Activated T-helper 2 cell treated with anti-CD3 and anti-CD28 coated beads, Interferon-gamma antibody, Interleukin-2, Interleukin-4, amounts not matched to agents 10 μg/mL and 5 μg/mL and 100 μg/mL, durations not matched to agents 14 hours and 24 hours and 36 hours (primary cell): Measurements from ENCODE around the gene GIMAP2. TPM values are rescaled to one million over a fixed set of nuclear protein-coding genes. Genes with fewer than 3 reads are reported as not detected.
"Not testable (repeated sequence)": the region's sequence is repeated elsewhere in the genome, so short reads cannot be mapped to it uniquely, and the experiment has no call there.

Experiments
- DNase-seq: peaks from one replicate; pipeline ENCODE4 v3.0.0; 2021; ENCODE audit warnings: low spot score
- H3K27ac Mint-ChIP-seq: one replicate; pipeline ENCODE4 v1.8.0; 2021; ENCODE audit warnings: mixed read lengths
- H3K27me3 Mint-ChIP-seq: one replicate; pipeline ENCODE4 v1.8.0; 2021; ENCODE audit warnings: low read depth, mixed read lengths
- H3K36me3 Mint-ChIP-seq: one replicate; pipeline ENCODE4 v1.8.0; 2021; ENCODE audit warnings: low read depth, mixed read lengths
- H3K4me1 Mint-ChIP-seq: one replicate; pipeline ENCODE4 v1.8.0; 2021; ENCODE audit warnings: low read depth, mixed read lengths
- H3K4me3 Mint-ChIP-seq: one replicate; pipeline ENCODE4 v1.8.0; 2021; ENCODE audit warnings: low read depth, mild to moderate bottlenecking, moderate library complexity, mixed read lengths
- H3K9me3 Mint-ChIP-seq: one replicate; pipeline ENCODE4 v1.8.0; 2021; ENCODE audit warnings: mixed read lengths
- intact Hi-C: fragments of 100-400 bp; cut with micrococcal nuclease; formaldehyde crosslinking; loops from one replicate; pipeline ENCODE4 v1.15.1; 2023
- total RNA-seq: library from RNA; stranded (reverse); gene quantifications from 2 replicates; pipeline ENCODE4 v1.2.3, GENCODE V29; 2022

GIMAP2 gene
- total RNA-seq, 1 donor from 2014 or later, result 29.3 TPM

GRCh38 chr7:150663802-150664494, 21.6 kb upstream of the GIMAP2 start:
- Mint-ChIP-seq H3K4me3 (peak overlapping the region; percentile 40), H3K9me3 (peaks cover 5% of the 10 kb centered on the region), H3K36me3 (peaks cover 31% of the 10 kb centered on the region), H3K27ac (peak overlapping the region; percentile 96), H3K4me1 (peaks cover 73% of the 10 kb centered on the region), H3K27me3 (no peaks in the 10 kb centered on the region)
- peak; percentile 52 for DNase-seq
- intact Hi-C loops, result loop anchor here (10.0 kb wide), 1 partner anchor 49 kb away; no protein-coding TSS in a partner anchor

DNA sequence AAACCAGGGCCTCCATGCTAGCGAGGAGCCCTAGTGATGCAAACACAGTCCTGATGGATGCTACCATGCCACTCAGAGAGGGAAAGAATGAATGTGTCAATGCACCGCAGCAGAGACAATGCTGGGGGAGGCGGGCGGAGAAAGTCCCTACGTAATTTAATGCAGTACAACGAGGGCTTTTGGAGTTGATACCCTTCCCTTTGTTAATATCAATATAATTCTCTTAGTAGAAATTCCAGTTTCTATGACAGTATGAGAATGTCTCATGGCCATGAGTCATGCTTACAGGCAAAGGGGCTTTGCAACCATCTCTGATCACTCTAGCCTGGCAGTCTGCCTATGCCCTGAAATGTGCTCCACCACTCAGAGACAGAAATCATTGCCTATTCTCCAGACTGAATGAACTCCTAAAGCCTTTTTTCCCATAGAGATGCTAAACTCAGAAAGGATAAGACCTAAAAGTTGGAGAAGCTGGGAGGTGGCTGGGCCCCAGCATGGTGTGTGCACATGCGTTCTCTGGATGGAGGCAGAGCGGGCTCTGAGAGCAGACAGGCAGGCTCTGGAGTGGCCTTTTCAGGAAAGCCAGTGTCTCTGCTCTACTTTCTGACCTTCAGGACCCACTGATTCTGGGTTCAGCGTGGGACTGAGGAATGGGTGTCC, 20.3 kb upstream of the GIMAP2 start:
- intact Hi-C loops, result loop anchor here (5.0 to 10.0 kb wide), 5 partner anchors 50 to 422 kb away; partner anchors contain the start of gene AGAP3
- Mint-ChIP-seq H3K4me3 (no peak overlapping the region), H3K9me3 (peaks cover 8% of the 10 kb centered on the region), H3K36me3 (peaks cover 34% of the 10 kb centered on the region), H3K27ac (peak overlapping the region; percentile 96), H3K4me1 (peaks cover 78% of the 10 kb centered on the region), H3K27me3 (no peaks in the 10 kb centered on the region)
- DNase-seq, result no peak

GRCh38 chr7:150665896-150666295, 19.6 kb upstream of the GIMAP2 start:
- no peak for DNase-seq
- Mint-ChIP-seq H3K27me3 (no peaks in the 10 kb centered on the region), H3K36me3 (peaks cover 31% of the 10 kb centered on the region), H3K4me1 (peaks cover 80% of the 10 kb centered on the region), H3K4me3 (no peak overlapping the region), H3K9me3 (peaks cover 8% of the 10 kb centered on the region), H3K27ac (peak overlapping the region; percentile 81)
- intact Hi-C loops, result loop anchor here (5.0 to 10.0 kb wide), 5 partner anchors 51 to 421 kb away; partner anchors contain the start of gene AGAP3

GRCh38 chr7:150666412-150666811, 19.1 kb upstream of the GIMAP2 start:
- intact Hi-C loops, result loop anchor here (5.0 to 10.0 kb wide), 5 partner anchors 52 to 421 kb away; partner anchors contain the start of gene AGAP3
- Mint-ChIP-seq H3K9me3 (peaks cover 8% of the 10 kb centered on the region), H3K27ac (peak overlapping the region; percentile 81), H3K4me1 (peaks cover 80% of the 10 kb centered on the region), H3K27me3 (no peaks in the 10 kb centered on the region), H3K4me3 (no peak overlapping the region), H3K36me3 (peaks cover 33% of the 10 kb centered on the region)
- DNase-seq, result no peak

DNA sequence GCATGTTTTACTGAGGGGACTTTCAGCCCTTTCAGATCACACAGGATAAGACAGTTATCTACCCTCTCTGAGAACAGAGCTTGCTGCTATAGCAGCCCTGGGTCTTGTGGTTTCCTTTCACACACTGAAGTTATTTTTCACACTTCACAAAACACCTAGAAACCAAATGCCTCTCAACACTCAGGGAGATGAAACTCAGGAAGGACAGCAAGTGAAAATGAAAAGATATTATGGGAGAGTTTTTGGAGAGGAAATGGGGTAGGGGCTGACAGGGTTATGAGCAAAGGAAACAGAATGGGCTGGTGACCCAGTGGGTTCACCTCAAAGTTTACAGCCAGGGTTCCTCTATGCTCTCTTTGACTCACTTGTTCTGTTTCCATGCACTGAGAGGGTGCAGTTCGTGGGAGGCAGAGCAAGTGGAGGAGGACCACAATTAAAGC, 17.0 kb upstream of the GIMAP2 start:
- peaks cover 32% of the 10 kb centered on the region for H3K36me3 Mint-ChIP-seq
- DNase-seq, result peak; percentile 67
- peak overlapping the region; percentile 31 for H3K4me3 Mint-ChIP-seq
- H3K4me1 Mint-ChIP-seq, result peaks cover 71% of the 10 kb centered on the region
- H3K27me3 Mint-ChIP-seq, result no peaks in the 10 kb centered on the region
- H3K27ac Mint-ChIP-seq, result peak overlapping the region; percentile 92
- H3K9me3 Mint-ChIP-seq, result peaks cover 17% of the 10 kb centered on the region
- intact Hi-C loops, result loop anchor here (1.0 to 10.0 kb wide), 14 partner anchors 8 to 419 kb away; partner anchors contain the start of genes ACTR3C, AGAP3, GIMAP2 and GIMAP4

- peaks cover 32% of the 10 kb centered on the region for H3K36me3 Mint-ChIP-seq
- intact Hi-C loops, result loop anchor here (1.0 to 10.0 kb wide), 14 partner anchors 7 to 418 kb away; partner anchors contain the start of genes ACTR3C, AGAP3, GIMAP2 and GIMAP4
These were observed 16.5 kb upstream of the GIMAP2 start for GRCh38 chr7:150668977-150669376.

GRCh38 chr7:150671798-150672585, 13.5 kb upstream of the GIMAP2 start:
- H3K4me1 Mint-ChIP-seq, result peaks cover 60% of the 10 kb centered on the region
- intact Hi-C loops, DNase-seq, H3K27me3 Mint-ChIP-seq, H3K27ac Mint-ChIP-seq, H3K4me3 Mint-ChIP-seq: not testable (repeated sequence)
- H3K9me3 Mint-ChIP-seq, result peaks cover 21% of the 10 kb centered on the region
- peaks cover 28% of the 10 kb centered on the region for H3K36me3 Mint-ChIP-seq

More at GRCh38 chr7:150668977-150669376, 16.5 kb upstream of the GIMAP2 start:
- Mint-ChIP-seq H3K4me3 (no peak overlapping the region), H3K27ac (peak overlapping the region; percentile 92), H3K9me3 (peaks cover 17% of the 10 kb centered on the region), H3K4me1 (peaks cover 66% of the 10 kb centered on the region), H3K27me3 (no peaks in the 10 kb centered on the region)
- no peak for DNase-seq

DNA sequence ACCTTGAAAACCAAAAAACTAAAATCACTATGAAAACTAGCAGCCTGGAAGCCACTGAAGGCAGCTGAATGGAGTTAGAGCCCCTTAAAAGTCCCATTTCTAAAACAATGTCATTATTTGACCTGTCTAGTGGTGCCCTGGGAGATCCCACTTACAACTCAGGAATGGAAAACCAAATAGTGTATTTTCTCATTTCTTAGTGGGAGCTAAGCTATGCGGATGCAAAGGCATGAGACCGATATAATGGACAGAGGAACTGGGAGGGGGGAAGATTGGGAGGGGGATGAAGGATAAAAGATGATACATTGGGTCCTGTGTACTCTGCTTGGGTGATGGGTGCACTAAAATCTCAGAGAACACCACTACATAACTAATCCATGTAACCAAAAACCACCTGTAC, 9.8 kb upstream of the GIMAP2 start:
- Mint-ChIP-seq H3K27me3 (no peaks in the 10 kb centered on the region), H3K36me3 (peaks cover 39% of the 10 kb centered on the region), H3K27ac (peak overlapping the region; percentile 61), H3K4me3 (no peak overlapping the region), H3K4me1 (peaks cover 61% of the 10 kb centered on the region), H3K9me3 (peaks cover 26% of the 10 kb centered on the region)
- no peak for DNase-seq
- intact Hi-C loops, result loop anchor here (1.0 to 2.0 kb wide), 2 partner anchors 7 to 79 kb away; no protein-coding TSS in a partner anchor

GRCh38 chr7:150676276-150676675, 9.2 kb upstream of the GIMAP2 start:
- Mint-ChIP-seq H3K4me1 (peaks cover 58% of the 10 kb centered on the region), H3K36me3 (peaks cover 37% of the 10 kb centered on the region), H3K9me3 (peaks cover 31% of the 10 kb centered on the region), H3K4me3 (peak overlapping the region; percentile 68), H3K27ac (peak overlapping the region; percentile 66)
- H3K27me3 Mint-ChIP-seq, DNase-seq: not testable (repeated sequence)
- intact Hi-C loops, result loop anchor here (1.0 to 2.0 kb wide), 2 partner anchors 8 to 79 kb away; no protein-coding TSS in a partner anchor

GRCh38 chr7:150676854-150677253, 8.7 kb upstream of the GIMAP2 start:
- peaks cover 55% of the 10 kb centered on the region for H3K4me1 Mint-ChIP-seq
- H3K4me3 Mint-ChIP-seq, result peak overlapping the region; percentile 68
- peaks cover 37% of the 10 kb centered on the region for H3K36me3 Mint-ChIP-seq
- not testable (repeated sequence) for H3K27me3 Mint-ChIP-seq, DNase-seq
- peaks cover 34% of the 10 kb centered on the region for H3K9me3 Mint-ChIP-seq
- peak overlapping the region; percentile 66 for H3K27ac Mint-ChIP-seq
- intact Hi-C loops, result loop anchor here (1.0 to 2.0 kb wide), 2 partner anchors 9 to 78 kb away; no protein-coding TSS in a partner anchor

- H3K27ac Mint-ChIP-seq, result peak overlapping the region; percentile 77
- DNase-seq, H3K27me3 Mint-ChIP-seq, intact Hi-C loops: not testable (repeated sequence)
- H3K36me3 Mint-ChIP-seq, result peaks cover 41% of the 10 kb centered on the region
- peaks cover 40% of the 10 kb centered on the region for H3K9me3 Mint-ChIP-seq
- peak overlapping the region; percentile 69 for H3K4me3 Mint-ChIP-seq
- peaks cover 58% of the 10 kb centered on the region for H3K4me1 Mint-ChIP-seq
These were observed 6.9 kb upstream of the GIMAP2 start for GRCh38 chr7:150678601-150679000.

- H3K27me3 Mint-ChIP-seq, intact Hi-C loops, H3K27ac Mint-ChIP-seq, DNase-seq, H3K4me3 Mint-ChIP-seq: not testable (repeated sequence)
- peaks cover 36% of the 10 kb centered on the region for H3K9me3 Mint-ChIP-seq
- H3K36me3 Mint-ChIP-seq, result peaks cover 44% of the 10 kb centered on the region
- H3K4me1 Mint-ChIP-seq, result peaks cover 63% of the 10 kb centered on the region
These were observed 5.1 kb upstream of the GIMAP2 start for GRCh38 chr7:150680364-150680763.
